AG04449 (cell line): ENCODE results near the gene FRMD4A.

ENCODE experiments used
- CTCF ChIA-PET: fragments of 350-600 bp; formaldehyde crosslinking; extraction: SDS; loops from one replicate; lab custom pipeline; 2021; ENCODE audit warnings: antibody characterized with exemption; lab: Yijun Ruan, JAX
- POLR2A ChIA-PET: fragments of 400-600, 350-600 bp; formaldehyde crosslinking; extraction: SDS; loops from one replicate; lab custom pipeline; 2020; ENCODE audit warnings: antibody characterized with exemption, inconsistent platforms; lab: Yijun Ruan, JAX
- DNase-seq: peaks from one replicate; pipeline ENCODE4 v3.0.0-alpha.2; 2010; ENCODE audit warnings: low read depth, low spot score
- H3K4me3 ChIP-seq: 2 replicates; pipeline ENCODE4 v1.5.1; 2011; ENCODE audit warnings: low read depth, mild to moderate bottlenecking, control low read depth, low read length
- CTCF ChIP-seq: IDR thresholded peaks from one replicate; pipeline ENCODE4 v1.5.1; 2011; ENCODE audit warnings: mild to moderate bottlenecking, moderate library complexity, low read length, control low read depth, inconsistent platforms; ENCODE audit not compliant: insufficient read depth; ENCODE audit errors: missing control alignments

FRMD4A gene

GRCh38 chr10:14163377-14164086 lies 167.2 kb downstream of the FRMD4A start:
- no peak overlapping the region for H3K4me3 ChIP-seq
- ChIA-PET CTCF (no interaction called here), POLR2A (no interaction called here)
- DNase-seq: no peak
- no peak for TF ChIP-seq CTCF

GRCh38 chr10:14162629-14163344 lies 167.9 kb downstream of the FRMD4A start:
- no peak overlapping the region for H3K4me3 ChIP-seq
- ChIA-PET POLR2A (no interaction called here), CTCF (interaction anchor here (1.1 kb wide), 1 partner anchor 34 kb away, joined by 3 read pairs; no protein-coding TSS in a partner anchor)
- no peak for TF ChIP-seq CTCF
- no peak for DNase-seq

GRCh38 chr10:14162061-14162460 lies 168.7 kb downstream of the FRMD4A start:
- no peak for DNase-seq
- no peak overlapping the region for H3K4me3 ChIP-seq
- no peak for TF ChIP-seq CTCF
- ChIA-PET POLR2A (no interaction called here), CTCF (interaction anchor here (1.1 kb wide), 1 partner anchor 35 kb away, joined by 3 read pairs; no protein-coding TSS in a partner anchor)

- ChIA-PET CTCF (no interaction called here), POLR2A (no interaction called here)
- H3K4me3 ChIP-seq: no peak overlapping the region
- no peak for DNase-seq
- TF ChIP-seq CTCF: no peak
Observed at GRCh38 chr10:14160299-14160698, 170.4 kb downstream of the FRMD4A start.

GRCh38 chr10:14158575-14158974 lies 172.1 kb downstream of the FRMD4A start:
- no peak overlapping the region for H3K4me3 ChIP-seq
- CTCF ChIA-PET: no interaction called here
- no peak for DNase-seq
- POLR2A ChIA-PET: no interaction called here
- TF ChIP-seq CTCF: no peak

- no peak for DNase-seq
- ChIA-PET POLR2A (no interaction called here), CTCF (no interaction called here)
- H3K4me3 ChIP-seq: no peak overlapping the region
- TF ChIP-seq CTCF: no peak
Observed at GRCh38 chr10:14156104-14156503, 174.6 kb downstream of the FRMD4A start.
